ENCODE measurements around the gene PMEPA1.

DNA sequence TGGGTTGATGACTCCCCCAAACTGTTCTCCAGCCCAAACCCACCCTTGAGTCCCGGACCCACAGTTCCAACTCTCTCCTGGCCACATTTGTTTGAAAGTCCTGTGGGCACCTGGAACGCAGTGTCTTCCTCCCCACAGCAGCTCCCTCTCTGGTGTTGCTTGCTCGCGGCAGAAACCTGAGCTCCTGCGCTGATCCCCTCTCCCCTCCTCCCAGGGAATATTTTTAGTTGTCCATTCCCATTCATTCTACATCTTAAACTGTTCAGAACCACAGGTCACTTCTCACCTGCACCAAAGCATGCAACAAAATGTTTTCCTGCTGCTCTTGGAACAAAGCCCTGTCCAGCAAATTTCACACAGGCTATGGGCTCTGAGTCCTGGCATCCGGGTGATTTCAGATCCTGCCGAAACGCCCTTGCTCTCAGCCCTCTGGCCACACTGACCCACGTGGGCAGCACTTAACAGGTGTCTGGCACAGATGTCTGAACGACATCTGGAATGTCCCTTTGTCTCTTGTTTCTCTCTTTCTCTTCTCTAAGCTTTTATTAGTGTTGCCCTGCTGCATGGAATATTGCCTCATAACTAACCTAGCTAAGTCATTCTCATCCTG lies 27.0 kb upstream of the PMEPA1 start:
- TF ChIP-seq, protein P1, sequence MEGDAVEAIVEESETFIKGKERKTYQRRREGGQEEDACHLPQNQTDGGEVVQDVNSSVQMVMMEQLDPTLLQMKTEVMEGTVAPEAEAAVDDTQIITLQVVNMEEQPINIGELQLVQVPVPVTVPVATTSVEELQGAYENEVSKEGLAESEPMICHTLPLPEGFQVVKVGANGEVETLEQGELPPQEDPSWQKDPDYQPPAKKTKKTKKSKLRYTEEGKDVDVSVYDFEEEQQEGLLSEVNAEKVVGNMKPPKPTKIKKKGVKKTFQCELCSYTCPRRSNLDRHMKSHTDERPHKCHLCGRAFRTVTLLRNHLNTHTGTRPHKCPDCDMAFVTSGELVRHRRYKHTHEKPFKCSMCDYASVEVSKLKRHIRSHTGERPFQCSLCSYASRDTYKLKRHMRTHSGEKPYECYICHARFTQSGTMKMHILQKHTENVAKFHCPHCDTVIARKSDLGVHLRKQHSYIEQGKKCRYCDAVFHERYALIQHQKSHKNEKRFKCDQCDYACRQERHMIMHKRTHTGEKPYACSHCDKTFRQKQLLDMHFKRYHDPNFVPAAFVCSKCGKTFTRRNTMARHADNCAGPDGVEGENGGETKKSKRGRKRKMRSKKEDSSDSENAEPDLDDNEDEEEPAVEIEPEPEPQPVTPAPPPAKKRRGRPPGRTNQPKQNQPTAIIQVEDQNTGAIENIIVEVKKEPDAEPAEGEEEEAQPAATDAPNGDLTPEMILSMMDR (IDR thresholded peaks at IDR 0.05; ENCODE audit: low read depth, low read length, poor library complexity, severe bottlenecking), result no peak
- TF ChIP-seq EZH2phosphoT487 (IDR thresholded peaks at IDR 0.05; ENCODE audit: borderline replicate concordance, low read length), result no peak
